ENCODE data around the gene MAP2.

DNA sequence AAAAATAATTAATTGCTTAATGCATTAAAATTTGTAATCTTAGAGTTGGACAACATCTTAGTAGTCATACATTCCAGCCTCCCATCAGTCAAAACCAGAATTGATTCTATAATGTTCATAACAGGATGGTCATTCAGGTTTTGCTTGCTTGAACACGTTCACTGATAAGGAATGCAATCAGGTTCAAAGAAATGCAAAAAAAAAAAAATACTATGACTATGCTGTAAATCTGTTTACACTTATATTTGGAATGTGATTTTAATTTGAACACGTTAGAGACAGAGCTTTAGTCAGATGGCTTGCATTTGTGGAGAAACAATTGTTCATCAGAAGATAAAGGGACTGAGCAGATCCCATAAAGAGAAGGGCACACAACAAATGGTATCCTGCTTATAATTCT lies 216.5 kb downstream of the MAP2 start:
- no peak for TF ChIP-seq POLR2A (IDR thresholded peaks at IDR 0.05; ENCODE audit: low read depth, low read length)
- no peak for TF ChIP-seq PAX5 (IDR thresholded peaks at IDR 0.05; ENCODE audit: insufficient read depth, low read length, severe bottlenecking)
- no peak for TF ChIP-seq SPI1 (IDR thresholded peaks at IDR 0.05; ENCODE audit: low read depth, low read length)
- TF ChIP-seq POLR2AphosphoS5 (IDR thresholded peaks at IDR 0.05; ENCODE audit: low read depth, low read length), result no peak
- TF ChIP-seq TAF1 (IDR thresholded peaks at IDR 0.05; ENCODE audit: low read depth, low read length), result no peak

Data from GM12891 (cell line).